ENCODE measurements around the gene MBD3L3. TPM values are rescaled to one million over a fixed set of nuclear protein-coding genes. Genes with fewer than 3 reads are reported as not detected.
"Not testable (repeated sequence)": the region's sequence is repeated elsewhere in the genome, so short reads cannot be mapped to it uniquely, and the experiment has no call there.

MBD3L3 gene
- total and polyA plus RNA-seq, 4 donors, result not detected

- not testable (repeated sequence) for H3K27me3 ChIP-seq (ENCODE audit: control insufficient read depth in 3 of 3, insufficient read depth in 3 of 3, low read length in 2 of 3); H3K9ac ChIP-seq (ENCODE audit: insufficient read depth in 1 of 2, low read length in 2 of 2)
- WGBS, 2 donors, result no CpG with 5 or more reads among the region's 2 CpGs
Observed at GRCh38 chr19:7041563-7041962, 16.9 kb downstream of the MBD3L3 start.

GRCh38 chr19:7040079-7040478 lies 18.4 kb downstream of the MBD3L3 start, which contains the start of gene MBD3L4:
MBD3L4 (minus strand) TSS chr19:7040179; CDS start chr19:7040144, 35 bp downstream.
- DNase-seq; H3K9me3 ChIP-seq (ENCODE audit: control insufficient read depth in 4 of 4, insufficient read depth in 3 of 4, low read length in 3 of 4); H3K4me1 ChIP-seq (ENCODE audit: control insufficient read depth in 5 of 5, insufficient read depth in 5 of 5, low read length in 5 of 5); H3K27ac ChIP-seq (ENCODE audit: low read depth in 1 of 2, low read length in 1 of 2); ATAC-seq (ENCODE audit: insufficient read depth, low FRiP score); H3K4me3 ChIP-seq; H3K36me3 ChIP-seq (ENCODE audit: control insufficient read depth in 4 of 4, insufficient read depth in 4 of 4, low read length in 4 of 4); H3K27me3 ChIP-seq (ENCODE audit: control insufficient read depth in 3 of 3, insufficient read depth in 3 of 3, low read length in 2 of 3); H3K9ac ChIP-seq (ENCODE audit: insufficient read depth in 1 of 2, low read length in 2 of 2): not testable (repeated sequence)
- WGBS, 2 donors, result no CpG with 5 or more reads among the region's 9 CpGs

More at GRCh38 chr19:7041563-7041962, 16.9 kb downstream of the MBD3L3 start:
- H3K4me3 ChIP-seq; H3K9me3 ChIP-seq (ENCODE audit: control insufficient read depth in 4 of 4, insufficient read depth in 3 of 4, low read length in 3 of 4); H3K36me3 ChIP-seq (ENCODE audit: control insufficient read depth in 4 of 4, insufficient read depth in 4 of 4, low read length in 4 of 4); H3K27ac ChIP-seq (ENCODE audit: low read depth in 1 of 2, low read length in 1 of 2); ATAC-seq (ENCODE audit: insufficient read depth, low FRiP score); DNase-seq; H3K4me1 ChIP-seq (ENCODE audit: control insufficient read depth in 5 of 5, insufficient read depth in 5 of 5, low read length in 5 of 5): not testable (repeated sequence)

- H3K36me3 ChIP-seq (ENCODE audit: control insufficient read depth in 4 of 4, insufficient read depth in 4 of 4, low read length in 4 of 4); H3K27me3 ChIP-seq (ENCODE audit: control insufficient read depth in 3 of 3, insufficient read depth in 3 of 3, low read length in 2 of 3); H3K27ac ChIP-seq (ENCODE audit: low read depth in 1 of 2, low read length in 1 of 2); H3K9me3 ChIP-seq (ENCODE audit: control insufficient read depth in 4 of 4, insufficient read depth in 3 of 4, low read length in 3 of 4); H3K9ac ChIP-seq (ENCODE audit: insufficient read depth in 1 of 2, low read length in 2 of 2); H3K4me1 ChIP-seq (ENCODE audit: control insufficient read depth in 5 of 5, insufficient read depth in 5 of 5, low read length in 5 of 5); ATAC-seq (ENCODE audit: insufficient read depth, low FRiP score); H3K4me3 ChIP-seq; DNase-seq: not testable (repeated sequence)
- no CpG with 5 or more reads among the region's 9 CpGs for WGBS, 2 donors
Observed at GRCh38 chr19:7030278-7030677, 28.2 kb downstream of the MBD3L3 start, which contains the start of gene MBD3L5. MBD3L5 (plus strand) TSS chr19:7030578; CDS start chr19:7030612, 34 bp downstream.

DNA sequence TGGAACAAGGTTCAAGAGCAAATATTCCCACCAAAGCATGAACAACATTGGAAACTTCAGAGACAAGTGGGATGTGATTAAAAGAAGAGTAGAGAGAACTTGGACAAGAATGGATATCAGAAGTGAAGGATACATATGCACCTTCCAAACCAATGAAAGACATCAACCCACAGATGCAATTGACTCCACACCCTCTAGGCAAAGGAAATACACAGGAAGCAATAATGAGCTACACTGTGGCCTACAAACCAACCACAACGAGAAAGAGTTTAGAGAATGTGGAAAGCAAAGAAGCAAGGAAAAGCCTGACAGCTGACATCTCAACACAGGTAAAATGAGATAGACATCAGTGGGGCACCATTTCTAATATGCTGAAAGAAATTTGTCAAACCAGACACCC lies 29.7 kb downstream of the MBD3L3 start:
- H3K9me3 ChIP-seq (ENCODE audit: control insufficient read depth in 4 of 4, insufficient read depth in 3 of 4, low read length in 3 of 4); ATAC-seq (ENCODE audit: insufficient read depth, low FRiP score); H3K4me3 ChIP-seq; H3K9ac ChIP-seq (ENCODE audit: insufficient read depth in 1 of 2, low read length in 2 of 2); H3K27ac ChIP-seq (ENCODE audit: low read depth in 1 of 2, low read length in 1 of 2); H3K36me3 ChIP-seq (ENCODE audit: control insufficient read depth in 4 of 4, insufficient read depth in 4 of 4, low read length in 4 of 4); DNase-seq; H3K4me1 ChIP-seq (ENCODE audit: control insufficient read depth in 5 of 5, insufficient read depth in 5 of 5, low read length in 5 of 5); H3K27me3 ChIP-seq (ENCODE audit: control insufficient read depth in 3 of 3, insufficient read depth in 3 of 3, low read length in 2 of 3): not testable (repeated sequence)
- no CpG with 5 or more reads among the region's 1 CpG for WGBS, 2 donors

DNA sequence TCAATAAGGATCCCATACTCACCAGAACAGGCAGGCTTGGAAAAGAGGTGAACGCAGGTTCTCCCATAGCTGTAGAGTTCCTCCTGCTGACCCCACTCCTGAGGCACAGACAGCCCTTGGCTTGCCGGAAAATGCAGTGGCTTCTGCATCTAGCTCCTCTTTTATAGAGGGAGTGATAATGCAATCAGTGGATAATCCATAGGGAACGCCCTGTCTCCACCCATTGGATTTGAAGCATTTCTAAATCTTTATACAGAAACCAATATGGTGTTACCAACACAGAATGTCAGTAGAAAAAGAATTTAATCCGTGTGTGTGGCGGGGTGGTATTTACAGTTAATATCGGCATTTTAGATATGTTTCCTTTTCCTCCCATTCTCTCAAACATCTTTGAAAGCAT lies 37.1 kb downstream of the MBD3L3 start, which contains the start of gene MBD3L2B:
TSS of gene MBD3L2B (minus strand) at position 101 of the 400 bp plus-strand sequence. CDS start at position 67, 34 bp downstream.
- not testable (repeated sequence) for H3K36me3 ChIP-seq (ENCODE audit: control insufficient read depth in 4 of 4, insufficient read depth in 4 of 4, low read length in 4 of 4); H3K9me3 ChIP-seq (ENCODE audit: control insufficient read depth in 4 of 4, insufficient read depth in 3 of 4, low read length in 3 of 4); H3K27me3 ChIP-seq (ENCODE audit: control insufficient read depth in 3 of 3, insufficient read depth in 3 of 3, low read length in 2 of 3); H3K4me3 ChIP-seq; H3K27ac ChIP-seq (ENCODE audit: low read depth in 1 of 2, low read length in 1 of 2); ATAC-seq (ENCODE audit: insufficient read depth, low FRiP score); H3K9ac ChIP-seq (ENCODE audit: insufficient read depth in 1 of 2, low read length in 2 of 2); DNase-seq; H3K4me1 ChIP-seq (ENCODE audit: control insufficient read depth in 5 of 5, insufficient read depth in 5 of 5, low read length in 5 of 5)
- no CpG with 5 or more reads among the region's 6 CpGs for WGBS, 2 donors

- TF ChIP-seq CTCF (IDR thresholded peaks at IDR 0.05; ENCODE audit: control extremely low read depth, extremely low read depth), result no peak
- no peak for ATAC-seq (ENCODE audit: insufficient read depth, low FRiP score)
Observed at GRCh38 chr19:7018828-7019227, 39.6 kb downstream of the MBD3L3 start.

More at GRCh38 chr19:7018828-7019227, 39.6 kb downstream of the MBD3L3 start:
- Histone ChIP-seq H3K4me1 (ENCODE audit: control insufficient read depth in 5 of 5, insufficient read depth in 5 of 5, low read length in 5 of 5) (no peaks in the 10 kb centered on the region), H3K9ac (ENCODE audit: insufficient read depth in 1 of 2, low read length in 2 of 2) (no peak overlapping the region), H3K27me3 (ENCODE audit: control insufficient read depth in 3 of 3, insufficient read depth in 3 of 3, low read length in 2 of 3) (no peaks in the 10 kb centered on the region), H3K36me3 (ENCODE audit: control insufficient read depth in 4 of 4, insufficient read depth in 4 of 4, low read length in 4 of 4) (no peaks in the 10 kb centered on the region), H3K27ac (ENCODE audit: low read depth in 1 of 2, low read length in 1 of 2) (no peak overlapping the region), H3K4me3 (no peak overlapping the region), H3K9me3 (ENCODE audit: control insufficient read depth in 4 of 4, insufficient read depth in 3 of 4, low read length in 3 of 4) (no peaks in the 10 kb centered on the region)
- no peak for DNase-seq
- WGBS, 2 donors, result 84 to 89% methylated on average over 6 of the region's 6 CpGs
